Panc1 (cell line): ENCODE results near the gene UNC13B. TPM values are rescaled to one million over a fixed set of nuclear protein-coding genes. Genes with fewer than 3 reads are reported as not detected.
"Not testable (repeated sequence)": the region's sequence is repeated elsewhere in the genome, so short reads cannot be mapped to it uniquely, and the experiment has no call there.

ENCODE experiments used
- ATAC-seq: fragments of 200-7000 bp; cut with Tn5 transposase; 2 replicates; pipeline ENCODE4 v1.9.1; 2020; ENCODE audit warnings: mild to moderate bottlenecking, moderate library complexity
- BruUV-seq: library from RNA; stranded (reverse); fragments of 400-500 nt; replicated peaks from 2 replicates; lab custom pipeline; 2021; lab: Mats Ljungman, UMichigan
- CTCF ChIA-PET: fragments of 300-600 bp; sonication (Branson Sonifier 250); formaldehyde crosslinking; loops from one replicate; lab custom pipeline; 2022; ENCODE audit warnings: antibody characterized with exemption; lab: Charles Lee
- POLR2A ChIA-PET: fragments of 300-600 bp; sonication (Branson Sonifier 250); formaldehyde crosslinking; loops from one replicate; lab custom pipeline; 2022; ENCODE audit warnings: antibody characterized with exemption; lab: Charles Lee
- DNase-seq: peaks from one replicate; pipeline ENCODE4 v3.0.0-alpha.2; 2010; ENCODE audit warnings: low read depth, low spot score
- H3K27ac ChIP-seq: 2 replicates; pipeline ENCODE4 v1.5.1; 2011; ENCODE audit warnings: mild to moderate bottlenecking, low read length, inconsistent platforms
- H3K27me3 ChIP-seq: fragments of 200-500 bp; sonication (Bioruptor generic); 2 replicates; pipeline ENCODE4 v1.6.0; 2014; ENCODE audit warnings: low read length, inconsistent platforms; ENCODE audit not compliant: control insufficient read depth, insufficient read depth
- H3K36me3 ChIP-seq: fragments of 200-500 bp; sonication (Bioruptor generic); 2 replicates; pipeline ENCODE4 v1.5.1; 2014; ENCODE audit warnings: inconsistent platforms, mild to moderate bottlenecking, low read length, moderate library complexity; ENCODE audit not compliant: control insufficient read depth, insufficient read depth
- H3K4me1 ChIP-seq: 2 replicates; pipeline ENCODE4 v1.5.1; 2011; ENCODE audit warnings: inconsistent platforms, mild to moderate bottlenecking, low read length, moderate library complexity; ENCODE audit not compliant: control insufficient read depth, insufficient read depth
- H3K4me3 ChIP-seq, 2 experiments: 2 replicates each; pipeline ENCODE4 v1.5.1; 2011 to 2012; ENCODE audit warnings: low read depth in 2 of 2, low read length in 2 of 2, mild to moderate bottlenecking in 2 of 2, inconsistent platforms in 1 of 2, moderate library complexity in 1 of 2
- H3K9me3 ChIP-seq: fragments of 200-500 bp; sonication (Bioruptor generic); 2 replicates; pipeline ENCODE4 v1.5.1; 2014; ENCODE audit warnings: low read depth, mild to moderate bottlenecking, inconsistent platforms, low read length, moderate library complexity; ENCODE audit not compliant: control insufficient read depth, insufficient read depth
- POLR2AphosphoS5 ChIP-seq: IDR thresholded peaks from 2 replicates; pipeline ENCODE4 v1.6.1; 2012; ENCODE audit warnings: mild to moderate bottlenecking, low read depth, low read length, moderate library complexity
- SIN3A ChIP-seq: IDR thresholded peaks from 2 replicates; pipeline ENCODE4 v1.6.1; 2012; ENCODE audit warnings: low read depth, mild to moderate bottlenecking, low read length, moderate library complexity, borderline replicate concordance; ENCODE audit not compliant: insufficient read depth
- TCF7L2 ChIP-seq: IDR thresholded peaks from 2 replicates; pipeline ENCODE4 v1.6.1; 2011; ENCODE audit warnings: mild to moderate bottlenecking, low read depth, low read length, inconsistent platforms
- in situ Hi-C: cut with HindIII; loops from 2 replicates; pipeline ENCODE4 v1.10.0; 2016; ENCODE audit warnings: low sequenced_read_pairs, low pct_unique_long_range_greater_than_20kb
- intact Hi-C: fragments of 100-400 bp; cut with micrococcal nuclease; formaldehyde crosslinking; loops from one replicate; pipeline ENCODE4 v1.10.0; 2022; ENCODE audit not compliant: unreplicated experiment
- total RNA-seq: library from RNA; stranded (reverse); gene quantifications from one replicate; pipeline ENCODE4 v1.2.1, GENCODE V29; 2021; ENCODE audit not compliant: unreplicated experiment
- TF ChIP-seq, protein P1 (sequence below): fragments of 450-650 bp; IDR thresholded peaks from 2 replicates; pipeline ENCODE4 v1.5.1; 2017; ENCODE audit warnings: mild to moderate bottlenecking
- TF ChIP-seq, protein P2 (sequence below), 2 experiments: IDR thresholded peaks; 2 replicates each; pipeline ENCODE4 v1.6.1; 2011 to 2012; ENCODE audit warnings: low read depth in 2 of 2, control low read depth in 1 of 2, low read length in 1 of 2, mild to moderate bottlenecking in 1 of 2, moderate library complexity in 1 of 2; ENCODE audit not compliant: insufficient read depth in 1 of 2

The UNC13B gene
- total RNA-seq, 1 experiment from 2014 or later, result 35.2 TPM

DNA sequence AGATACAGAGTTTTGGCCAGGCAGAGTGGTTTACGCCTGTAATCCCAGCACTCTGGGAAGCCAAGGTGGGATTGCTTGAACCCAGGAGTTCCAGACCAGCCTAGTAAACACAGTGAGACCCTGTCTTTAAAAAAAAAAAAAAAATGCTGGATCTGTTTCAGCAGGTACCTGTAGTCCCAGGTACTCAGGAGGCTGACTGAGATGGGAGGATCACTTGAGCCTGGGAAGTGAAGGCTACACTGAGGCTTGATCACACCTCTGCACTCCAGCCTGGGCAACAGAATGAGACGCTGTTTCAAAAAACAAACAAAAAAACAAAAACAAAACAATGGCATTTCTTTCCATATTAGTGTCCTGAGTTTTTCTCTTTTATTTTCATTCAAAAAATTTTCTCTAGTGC lies 19.0 kb downstream of the UNC13B start:
- DNase-seq (no peak), ATAC-seq (no peak)
- H3K9me3 ChIP-seq, result 0 out of 2 replicates have a peak, but pooled peaks cover 4% of the 10 kb centered on the region
- H3K4me1 ChIP-seq, result no peaks in the 10 kb centered on the region; the same call in 1 of the 2 replicates
- TF ChIP-seq POLR2AphosphoS5, result no peak
- TF ChIP-seq SIN3A, result no peak
- TF ChIP-seq TCF7L2, result no peak
- TF ChIP-seq, protein P1, sequence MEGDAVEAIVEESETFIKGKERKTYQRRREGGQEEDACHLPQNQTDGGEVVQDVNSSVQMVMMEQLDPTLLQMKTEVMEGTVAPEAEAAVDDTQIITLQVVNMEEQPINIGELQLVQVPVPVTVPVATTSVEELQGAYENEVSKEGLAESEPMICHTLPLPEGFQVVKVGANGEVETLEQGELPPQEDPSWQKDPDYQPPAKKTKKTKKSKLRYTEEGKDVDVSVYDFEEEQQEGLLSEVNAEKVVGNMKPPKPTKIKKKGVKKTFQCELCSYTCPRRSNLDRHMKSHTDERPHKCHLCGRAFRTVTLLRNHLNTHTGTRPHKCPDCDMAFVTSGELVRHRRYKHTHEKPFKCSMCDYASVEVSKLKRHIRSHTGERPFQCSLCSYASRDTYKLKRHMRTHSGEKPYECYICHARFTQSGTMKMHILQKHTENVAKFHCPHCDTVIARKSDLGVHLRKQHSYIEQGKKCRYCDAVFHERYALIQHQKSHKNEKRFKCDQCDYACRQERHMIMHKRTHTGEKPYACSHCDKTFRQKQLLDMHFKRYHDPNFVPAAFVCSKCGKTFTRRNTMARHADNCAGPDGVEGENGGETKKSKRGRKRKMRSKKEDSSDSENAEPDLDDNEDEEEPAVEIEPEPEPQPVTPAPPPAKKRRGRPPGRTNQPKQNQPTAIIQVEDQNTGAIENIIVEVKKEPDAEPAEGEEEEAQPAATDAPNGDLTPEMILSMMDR, result no peak
- TF ChIP-seq, protein P2, sequence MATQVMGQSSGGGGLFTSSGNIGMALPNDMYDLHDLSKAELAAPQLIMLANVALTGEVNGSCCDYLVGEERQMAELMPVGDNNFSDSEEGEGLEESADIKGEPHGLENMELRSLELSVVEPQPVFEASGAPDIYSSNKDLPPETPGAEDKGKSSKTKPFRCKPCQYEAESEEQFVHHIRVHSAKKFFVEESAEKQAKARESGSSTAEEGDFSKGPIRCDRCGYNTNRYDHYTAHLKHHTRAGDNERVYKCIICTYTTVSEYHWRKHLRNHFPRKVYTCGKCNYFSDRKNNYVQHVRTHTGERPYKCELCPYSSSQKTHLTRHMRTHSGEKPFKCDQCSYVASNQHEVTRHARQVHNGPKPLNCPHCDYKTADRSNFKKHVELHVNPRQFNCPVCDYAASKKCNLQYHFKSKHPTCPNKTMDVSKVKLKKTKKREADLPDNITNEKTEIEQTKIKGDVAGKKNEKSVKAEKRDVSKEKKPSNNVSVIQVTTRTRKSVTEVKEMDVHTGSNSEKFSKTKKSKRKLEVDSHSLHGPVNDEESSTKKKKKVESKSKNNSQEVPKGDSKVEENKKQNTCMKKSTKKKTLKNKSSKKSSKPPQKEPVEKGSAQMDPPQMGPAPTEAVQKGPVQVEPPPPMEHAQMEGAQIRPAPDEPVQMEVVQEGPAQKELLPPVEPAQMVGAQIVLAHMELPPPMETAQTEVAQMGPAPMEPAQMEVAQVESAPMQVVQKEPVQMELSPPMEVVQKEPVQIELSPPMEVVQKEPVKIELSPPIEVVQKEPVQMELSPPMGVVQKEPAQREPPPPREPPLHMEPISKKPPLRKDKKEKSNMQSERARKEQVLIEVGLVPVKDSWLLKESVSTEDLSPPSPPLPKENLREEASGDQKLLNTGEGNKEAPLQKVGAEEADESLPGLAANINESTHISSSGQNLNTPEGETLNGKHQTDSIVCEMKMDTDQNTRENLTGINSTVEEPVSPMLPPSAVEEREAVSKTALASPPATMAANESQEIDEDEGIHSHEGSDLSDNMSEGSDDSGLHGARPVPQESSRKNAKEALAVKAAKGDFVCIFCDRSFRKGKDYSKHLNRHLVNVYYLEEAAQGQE (IDR thresholded peaks at IDR 0.05; ENCODE audit: insufficient read depth in 1 of 2, low read depth in 2 of 2, low read length in 1 of 2), result no peak
- in situ Hi-C loops (no loop called here), intact Hi-C loops (no loop called here)
- no TSS peak for BruUV-seq
- no peak overlapping the region for H3K27ac ChIP-seq
- H3K36me3 ChIP-seq, result no peaks in the 10 kb centered on the region
- ChIA-PET CTCF (no interaction called here), POLR2A (no interaction called here)
- H3K4me3 ChIP-seq, result no peak overlapping the region
- no peaks in the 10 kb centered on the region for H3K27me3 ChIP-seq

DNA sequence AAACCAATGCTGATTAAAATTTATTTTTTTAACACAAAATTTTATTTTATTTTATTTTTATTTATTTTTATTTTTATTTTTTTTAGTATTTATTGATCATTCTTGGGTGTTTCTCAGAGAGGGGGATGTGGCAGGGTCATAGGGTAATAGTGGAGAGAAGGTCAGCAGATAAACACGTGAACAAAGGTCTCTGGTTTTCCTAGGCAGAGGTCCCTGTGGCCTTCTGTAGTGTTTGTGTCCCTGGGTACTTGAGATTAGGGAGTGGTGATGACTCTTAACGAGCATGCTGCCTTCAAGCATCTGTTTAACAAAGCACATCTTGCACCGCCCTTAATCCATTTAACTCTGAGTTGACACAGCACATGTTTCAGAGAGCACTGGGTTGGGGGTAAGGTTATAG lies 20.6 kb downstream of the UNC13B start:
- H3K27ac ChIP-seq, POLR2A ChIA-PET, H3K27me3 ChIP-seq, H3K9me3 ChIP-seq, in situ Hi-C loops, H3K4me1 ChIP-seq, CTCF ChIA-PET, H3K4me3 ChIP-seq, ATAC-seq, BruUV-seq, H3K36me3 ChIP-seq, intact Hi-C loops, DNase-seq: not testable (repeated sequence)

DNA sequence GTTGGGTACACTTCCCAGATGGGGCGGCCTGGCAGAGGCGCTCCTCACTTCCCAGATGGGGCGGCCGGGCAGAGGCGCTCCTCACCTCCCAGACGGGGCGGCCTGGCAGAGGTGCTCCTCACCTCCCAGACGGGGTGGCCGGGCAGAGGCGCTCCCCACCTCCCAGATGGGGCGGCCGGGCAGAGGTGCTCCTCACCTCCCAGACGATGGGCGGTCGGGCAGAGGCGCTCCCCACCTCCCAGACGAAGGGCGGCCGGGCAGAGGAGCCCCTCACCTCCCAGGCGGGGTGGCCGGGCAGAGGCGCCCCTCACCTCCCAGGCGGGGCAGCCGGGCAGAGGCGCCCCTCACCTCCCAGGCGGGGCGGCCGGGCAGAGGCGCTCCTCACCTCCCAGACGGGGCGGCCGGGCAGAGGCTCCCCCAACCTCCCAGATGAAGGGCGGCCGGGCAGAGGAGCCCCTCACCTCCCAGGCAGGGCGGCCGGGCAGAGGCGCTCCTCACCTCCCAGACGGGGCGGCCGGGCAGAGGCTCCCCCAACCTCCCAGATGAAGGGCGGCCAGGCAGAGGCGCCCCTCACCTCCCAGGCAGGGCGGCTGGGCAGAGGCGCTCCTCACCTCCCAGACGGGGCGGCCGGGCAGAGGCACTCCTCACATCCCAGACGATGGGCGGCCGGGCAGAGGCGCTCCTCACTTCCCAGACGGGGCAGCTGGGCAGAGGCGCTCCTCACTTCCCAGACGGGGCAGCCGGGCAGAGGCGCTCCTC lies 21.4 kb downstream of the UNC13B start:
- H3K9me3 ChIP-seq, BruUV-seq, DNase-seq, H3K36me3 ChIP-seq, H3K27me3 ChIP-seq, H3K4me3 ChIP-seq, ATAC-seq, H3K27ac ChIP-seq, CTCF ChIA-PET, POLR2A ChIA-PET, H3K4me1 ChIP-seq, intact Hi-C loops, in situ Hi-C loops: not testable (repeated sequence)

DNA sequence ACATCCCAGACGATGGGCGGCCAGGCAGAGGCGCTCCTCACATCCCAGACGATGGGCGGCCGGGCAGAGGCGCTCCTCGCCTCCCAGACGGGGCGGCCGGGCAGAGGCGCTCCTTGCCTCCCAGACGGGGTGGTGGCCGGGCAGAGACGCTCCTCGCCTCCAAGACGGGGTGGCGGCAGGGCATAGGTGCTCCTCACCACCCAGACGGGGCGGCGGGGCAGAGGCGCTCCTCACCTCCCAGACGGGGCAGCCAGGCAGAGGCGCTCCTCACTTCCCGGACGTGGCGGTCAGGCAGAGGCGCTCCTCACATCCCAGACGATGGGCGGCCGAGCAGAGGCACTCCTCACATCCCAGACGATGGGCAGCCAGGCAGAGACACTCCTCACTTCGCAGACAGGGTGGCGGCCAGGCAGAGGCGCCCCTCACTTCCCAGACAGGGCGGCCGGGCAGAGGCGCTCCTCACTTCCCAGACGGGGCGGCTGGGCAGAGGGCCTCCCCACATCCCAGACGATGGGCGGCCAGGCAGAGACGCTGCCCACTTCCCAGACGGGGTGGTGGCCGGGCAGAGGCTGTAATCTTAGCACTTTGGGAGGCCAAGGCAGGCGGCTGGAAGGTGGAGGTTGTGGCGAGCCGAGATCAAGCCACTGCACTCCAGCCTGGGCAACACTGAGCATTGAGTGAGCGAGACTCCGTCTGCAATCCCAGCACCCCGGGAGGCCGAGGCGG lies 22.1 kb downstream of the UNC13B start:
- DNase-seq, H3K27ac ChIP-seq, BruUV-seq, H3K4me1 ChIP-seq, ATAC-seq, CTCF ChIA-PET, H3K36me3 ChIP-seq, H3K4me3 ChIP-seq, in situ Hi-C loops, H3K9me3 ChIP-seq, POLR2A ChIA-PET, H3K27me3 ChIP-seq, intact Hi-C loops: not testable (repeated sequence)
